AG04450 (cell line): ENCODE data around the gene PCDHA12. TPM values are rescaled to one million over a fixed set of nuclear protein-coding genes. Genes with fewer than 3 reads are reported as not detected.
"Not testable (repeated sequence)": the region's sequence is repeated elsewhere in the genome, so short reads cannot be mapped to it uniquely, and the experiment has no call there.

Experiments used
- CTCF ChIA-PET: fragments of 300-600, 350-600 bp; formaldehyde crosslinking; extraction: SDS; loops from one replicate; lab custom pipeline; 2022; ENCODE audit warnings: antibody characterized with exemption, inconsistent platforms; lab: Charles Lee
- POLR2A ChIA-PET: fragments of 350-600 bp; formaldehyde crosslinking; extraction: SDS; loops from one replicate; lab custom pipeline; 2021; ENCODE audit warnings: antibody characterized with exemption, inconsistent platforms; lab: Yijun Ruan, JAX
- DNase-seq: peaks from one replicate; pipeline ENCODE4 v3.0.0-alpha.2; 2011; ENCODE audit warnings: low read depth, low spot score
- H3K27ac ChIP-seq: one replicate; pipeline ENCODE4 v1.5.1; 2012; ENCODE audit warnings: low read depth, low read length, control low read depth
- H3K27me3 ChIP-seq: one replicate; pipeline ENCODE4 v1.6.0; 2012; ENCODE audit warnings: low read length; ENCODE audit not compliant: control insufficient read depth, insufficient read depth
- H3K4me3 ChIP-seq: 2 replicates; pipeline ENCODE4 v1.5.1; 2011; ENCODE audit warnings: mild to moderate bottlenecking, low read depth, low read length, control low read depth
- H3K9me3 ChIP-seq: 2 replicates; pipeline ENCODE4 v1.5.1; 2012; ENCODE audit warnings: low read length; ENCODE audit not compliant: control insufficient read depth, insufficient read depth
- polyA plus RNA-seq: library from polyadenylated mRNA; depleted of rRNA; stranded (reverse); fragments of >200 nt; gene quantifications from 2 replicates; pipeline ENCODE4 v1.2.3, GENCODE V29; 2011
- TF ChIP-seq, protein P1 (sequence below): IDR thresholded peaks from 2 replicates; pipeline ENCODE4 v1.5.1; 2011; ENCODE audit warnings: low read depth, low read length, control low read depth, inconsistent platforms

Gene PCDHA12
- polyA plus RNA-seq, 1 experiment: not detected

DNA sequence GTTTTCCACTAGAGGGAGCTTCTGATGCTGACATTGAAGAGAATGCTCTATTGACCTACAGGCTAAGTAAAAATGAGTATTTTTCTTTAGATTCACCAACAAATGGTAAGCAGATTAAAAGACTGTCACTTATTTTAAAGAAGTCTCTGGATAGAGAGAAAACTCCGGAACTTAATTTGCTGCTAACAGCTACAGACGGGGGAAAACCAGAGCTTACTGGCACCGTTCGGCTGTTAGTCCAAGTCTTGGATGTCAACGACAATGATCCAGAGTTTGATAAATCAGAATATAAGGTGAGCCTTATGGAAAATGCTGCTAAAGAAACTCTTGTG, 5.6 kb upstream of the PCDHA12 start:
- no peaks in the 10 kb centered on the region for H3K27me3 ChIP-seq
- no peak for DNase-seq
- ChIA-PET CTCF (no interaction called here), POLR2A (no interaction called here)
- TF ChIP-seq, protein P1, sequence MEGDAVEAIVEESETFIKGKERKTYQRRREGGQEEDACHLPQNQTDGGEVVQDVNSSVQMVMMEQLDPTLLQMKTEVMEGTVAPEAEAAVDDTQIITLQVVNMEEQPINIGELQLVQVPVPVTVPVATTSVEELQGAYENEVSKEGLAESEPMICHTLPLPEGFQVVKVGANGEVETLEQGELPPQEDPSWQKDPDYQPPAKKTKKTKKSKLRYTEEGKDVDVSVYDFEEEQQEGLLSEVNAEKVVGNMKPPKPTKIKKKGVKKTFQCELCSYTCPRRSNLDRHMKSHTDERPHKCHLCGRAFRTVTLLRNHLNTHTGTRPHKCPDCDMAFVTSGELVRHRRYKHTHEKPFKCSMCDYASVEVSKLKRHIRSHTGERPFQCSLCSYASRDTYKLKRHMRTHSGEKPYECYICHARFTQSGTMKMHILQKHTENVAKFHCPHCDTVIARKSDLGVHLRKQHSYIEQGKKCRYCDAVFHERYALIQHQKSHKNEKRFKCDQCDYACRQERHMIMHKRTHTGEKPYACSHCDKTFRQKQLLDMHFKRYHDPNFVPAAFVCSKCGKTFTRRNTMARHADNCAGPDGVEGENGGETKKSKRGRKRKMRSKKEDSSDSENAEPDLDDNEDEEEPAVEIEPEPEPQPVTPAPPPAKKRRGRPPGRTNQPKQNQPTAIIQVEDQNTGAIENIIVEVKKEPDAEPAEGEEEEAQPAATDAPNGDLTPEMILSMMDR: no peak
- peaks cover 22% of the 10 kb centered on the region for H3K9me3 ChIP-seq
- H3K27ac ChIP-seq: no peak overlapping the region
- no peak overlapping the region for H3K4me3 ChIP-seq

- Histone ChIP-seq H3K27me3 (no peaks in the 10 kb centered on the region), H3K9me3 (peaks cover 26% of the 10 kb centered on the region), H3K4me3 (no peak overlapping the region), H3K27ac (no peak overlapping the region)
- TF ChIP-seq, protein P1: no peak
- ChIA-PET POLR2A (no interaction called here), CTCF (no interaction called here)
- DNase-seq: no peak
Measured at GRCh38 chr5:140870221-140871201, 4.6 kb upstream of the PCDHA12 start.

DNA sequence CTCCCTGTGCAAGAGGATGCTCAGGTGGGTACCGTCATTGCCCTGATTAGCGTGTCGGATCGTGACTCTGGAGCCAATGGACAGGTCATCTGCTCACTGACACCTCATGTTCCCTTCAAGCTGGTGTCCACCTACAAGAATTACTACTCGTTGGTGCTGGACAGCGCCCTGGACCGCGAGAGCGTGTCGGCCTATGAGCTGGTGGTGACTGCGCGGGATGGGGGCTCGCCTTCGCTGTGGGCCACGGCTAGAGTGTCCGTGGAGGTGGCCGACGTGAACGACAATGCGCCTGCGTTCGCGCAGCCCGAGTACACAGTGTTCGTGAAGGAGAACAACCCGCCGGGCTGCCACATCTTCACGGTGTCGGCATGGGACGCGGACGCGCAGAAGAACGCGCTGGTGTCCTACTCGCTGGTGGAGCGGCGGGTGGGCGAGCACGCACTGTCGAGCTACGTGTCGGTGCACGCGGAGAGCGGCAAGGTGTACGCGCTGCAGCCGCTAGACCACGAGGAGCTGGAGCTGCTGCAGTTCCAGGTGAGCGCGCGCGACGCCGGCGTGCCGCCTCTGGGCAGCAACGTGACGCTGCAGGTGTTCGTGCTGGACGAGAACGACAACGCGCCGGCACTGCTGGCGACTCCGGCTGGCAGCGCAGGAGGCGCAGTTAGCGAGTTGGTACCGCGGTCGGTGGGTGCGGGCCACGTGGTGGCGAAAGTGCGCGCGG, 1.6 kb downstream of the PCDHA12 start:
- H3K4me3 ChIP-seq, H3K27me3 ChIP-seq, H3K27ac ChIP-seq, CTCF ChIA-PET, POLR2A ChIA-PET, DNase-seq: not testable (repeated sequence)
- H3K9me3 ChIP-seq: peaks cover 25% of the 10 kb centered on the region

GRCh38 chr5:140877262-140877581, 2.1 kb downstream of the PCDHA12 start:
- ChIA-PET CTCF (no interaction called here), POLR2A (no interaction called here)
- no peak for DNase-seq
- Histone ChIP-seq H3K27ac (no peak overlapping the region), H3K9me3 (peaks cover 27% of the 10 kb centered on the region), H3K27me3 (no peaks in the 10 kb centered on the region), H3K4me3 (no peak overlapping the region)
- TF ChIP-seq, protein P1: no peak

GRCh38 chr5:140881889-140882590, 6.9 kb downstream of the PCDHA12 start, which contains the start of gene PCDHA13:
TSS of gene PCDHA13 (plus strand) at chr5:140882124. CDS start at chr5:140882269, 145 bp downstream.
- CTCF ChIA-PET: no interaction called here
- no peak within 1 kb of the TSS for H3K4me3 ChIP-seq
- DNase-seq: no peak
- TF ChIP-seq, protein P1: no peak
- peaks cover 32% of the 10 kb centered on the region for H3K9me3 ChIP-seq
- no peaks in the 10 kb centered on the region for H3K27me3 ChIP-seq
- POLR2A ChIA-PET: no interaction called here
- H3K27ac ChIP-seq: no peak within 1 kb of the TSS
